Right atrium auricular region (tissue), 2 donors: ENCODE measurements around the gene KCNJ2. TPM values are rescaled to one million over a fixed set of nuclear protein-coding genes. Genes with fewer than 3 reads are reported as not detected.

Source experiments
- DNase-seq: peaks from one replicate; pipeline ENCODE4 v3.0.0-alpha.2; 2019; ENCODE audit warnings: low spot score
- H3K27ac ChIP-seq, 2 donors: fragments of 200-600 bp; sonication (generic); 1 replicate in 1 of 2; 2 replicates in 1 of 2; pipeline ENCODE4 v1.5.1; 2016 to 2019
- H3K27me3 ChIP-seq, 2 donors: fragments of 200-600 bp; sonication (generic); one replicate each; pipeline versions ENCODE4 v1.5.1 to v1.6.0; 2017 to 2019
- H3K36me3 ChIP-seq: fragments of 200-600 bp; sonication (generic); one replicate; pipeline ENCODE4 v1.5.1; 2016
- H3K4me1 ChIP-seq, 2 donors: fragments of 200-600 bp; sonication (generic); one replicate each; pipeline versions ENCODE4 v1.5.1 to v1.6.0; 2017 to 2019
- H3K4me3 ChIP-seq, 2 donors: fragments of 200-600 bp; sonication (generic); 1 replicate in 1 of 2; 2 replicates in 1 of 2; pipeline ENCODE4 v1.5.1; 2017 to 2019; ENCODE audit warnings: mild to moderate bottlenecking in 1 of 2, moderate library complexity in 1 of 2
- H3K9me3 ChIP-seq, 2 donors: fragments of 200-600 bp; sonication (generic); one replicate each; pipeline ENCODE4 v1.5.1; 2019
- total RNA-seq, 2 donors: library from RNA; depleted of rRNA; stranded (reverse); fragments of >200 nt; gene quantifications; one replicate each; pipeline ENCODE4 v1.1.0, GENCODE V29; 2016
- TF ChIP-seq, protein P1 (sequence below), 2 donors: fragments of 200-600 bp; sonication (generic); IDR thresholded peaks; one replicate each; pipeline ENCODE4 v1.5.1; 2019; ENCODE audit warnings: antibody characterized with exemption in 2 of 2

The KCNJ2 gene
- total RNA-seq, 2 donors from 2014 or later: 7.2 to 10.7 TPM

- H3K36me3 ChIP-seq: no peaks in the 10 kb centered on the region
- no peaks in the 10 kb centered on the region for H3K9me3 ChIP-seq
- H3K4me1 ChIP-seq: no peaks in the 10 kb centered on the region
- H3K27me3 ChIP-seq: no peaks in the 10 kb centered on the region
- TF ChIP-seq, protein P1, sequence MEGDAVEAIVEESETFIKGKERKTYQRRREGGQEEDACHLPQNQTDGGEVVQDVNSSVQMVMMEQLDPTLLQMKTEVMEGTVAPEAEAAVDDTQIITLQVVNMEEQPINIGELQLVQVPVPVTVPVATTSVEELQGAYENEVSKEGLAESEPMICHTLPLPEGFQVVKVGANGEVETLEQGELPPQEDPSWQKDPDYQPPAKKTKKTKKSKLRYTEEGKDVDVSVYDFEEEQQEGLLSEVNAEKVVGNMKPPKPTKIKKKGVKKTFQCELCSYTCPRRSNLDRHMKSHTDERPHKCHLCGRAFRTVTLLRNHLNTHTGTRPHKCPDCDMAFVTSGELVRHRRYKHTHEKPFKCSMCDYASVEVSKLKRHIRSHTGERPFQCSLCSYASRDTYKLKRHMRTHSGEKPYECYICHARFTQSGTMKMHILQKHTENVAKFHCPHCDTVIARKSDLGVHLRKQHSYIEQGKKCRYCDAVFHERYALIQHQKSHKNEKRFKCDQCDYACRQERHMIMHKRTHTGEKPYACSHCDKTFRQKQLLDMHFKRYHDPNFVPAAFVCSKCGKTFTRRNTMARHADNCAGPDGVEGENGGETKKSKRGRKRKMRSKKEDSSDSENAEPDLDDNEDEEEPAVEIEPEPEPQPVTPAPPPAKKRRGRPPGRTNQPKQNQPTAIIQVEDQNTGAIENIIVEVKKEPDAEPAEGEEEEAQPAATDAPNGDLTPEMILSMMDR (IDR thresholded peaks at IDR 0.05): no peak
- H3K4me3 ChIP-seq: no peak overlapping the region
- H3K27ac ChIP-seq: no peak overlapping the region
- no peak for DNase-seq
Observed at GRCh38 chr17:70208825-70209555, 39.7 kb downstream of the KCNJ2 start.

DNA sequence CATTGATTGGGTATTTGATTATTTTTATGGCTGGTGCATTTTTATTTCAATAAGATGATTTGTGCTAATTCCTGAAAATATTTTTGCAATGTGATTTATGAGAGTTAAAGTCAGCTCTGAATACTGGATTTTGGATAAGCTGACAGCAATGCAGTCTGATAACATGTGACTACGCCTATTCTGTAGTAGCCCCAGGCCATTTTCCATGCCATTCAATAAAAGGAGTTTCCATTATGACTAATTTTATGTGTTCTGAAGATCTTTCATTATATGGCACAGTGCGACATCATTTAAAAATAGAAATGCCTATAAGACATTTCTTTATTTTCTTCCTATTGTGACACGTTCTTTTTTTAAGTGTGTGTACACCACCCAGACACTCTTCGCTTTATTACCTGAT, 46.3 kb downstream of the KCNJ2 start:
- Histone ChIP-seq H3K36me3 (no peaks in the 10 kb centered on the region), H3K27me3 (no peaks in the 10 kb centered on the region), H3K4me3 (no peak overlapping the region), H3K4me1 (no peaks in the 10 kb centered on the region), H3K27ac (no peak overlapping the region), H3K9me3 (no peaks in the 10 kb centered on the region)
- DNase-seq: no peak
- TF ChIP-seq, protein P1 (IDR thresholded peaks at IDR 0.05): no peak

- TF ChIP-seq, protein P1 (IDR thresholded peaks at IDR 0.05): no peak
- H3K4me3 ChIP-seq: no peak overlapping the region
- no peaks in the 10 kb centered on the region for H3K9me3 ChIP-seq
Observed at GRCh38 chr17:70217571-70217970, 48.2 kb downstream of the KCNJ2 start.

DNA sequence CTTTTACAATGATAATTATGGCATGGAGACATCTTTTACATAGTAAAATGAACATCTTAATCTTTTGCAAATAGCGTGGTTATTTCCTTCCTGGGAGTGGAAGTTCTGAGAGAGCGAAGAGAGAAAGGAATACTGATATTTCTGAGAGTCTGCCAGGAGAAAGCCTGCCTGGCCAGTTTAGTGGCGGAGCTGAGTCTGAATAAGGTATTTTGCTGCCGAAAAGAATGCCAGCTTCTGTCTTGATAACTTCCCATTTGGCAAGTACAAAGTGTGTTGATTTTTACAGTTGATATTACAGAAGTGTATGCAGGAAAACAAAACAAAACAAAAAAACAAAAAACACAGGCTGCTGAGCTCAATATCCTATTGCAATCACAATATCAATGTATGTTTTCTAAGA, 55.9 kb downstream of the KCNJ2 start:
- H3K27ac ChIP-seq: no peak overlapping the region
- TF ChIP-seq, protein P1 (IDR thresholded peaks at IDR 0.05): no peak
- H3K27me3 ChIP-seq: no peaks in the 10 kb centered on the region

More at GRCh38 chr17:70217571-70217970, 48.2 kb downstream of the KCNJ2 start:
- DNase-seq: no peak
- Histone ChIP-seq H3K36me3 (no peaks in the 10 kb centered on the region), H3K4me1 (no peaks in the 10 kb centered on the region), H3K27ac (no peak overlapping the region), H3K27me3 (no peaks in the 10 kb centered on the region)

More for the DNA sequence above, 55.9 kb downstream of the KCNJ2 start:
- no peaks in the 10 kb centered on the region for H3K9me3 ChIP-seq
- no peak for DNase-seq
- no peaks in the 10 kb centered on the region for H3K4me1 ChIP-seq
- no peak overlapping the region for H3K4me3 ChIP-seq
- H3K36me3 ChIP-seq: no peaks in the 10 kb centered on the region

Other genes with a start within 250 kb of the KCNJ2 start
- under 1 TPM in 1 of 2 donors, not detected in 1; 0.59 TPM for gene KCNJ16, start 94.3 kb upstream of the KCNJ2 start, total RNA-seq